NB4 (cell line): Measurements from ENCODE around the gene TMCO1.

ENCODE experiments used
- MYC ChIP-seq: IDR thresholded peaks from 2 replicates; pipeline ENCODE4 v1.6.1; 2011; ENCODE audit warnings: low read depth, low read length
- POLR2A ChIP-seq: IDR thresholded peaks from 2 replicates; pipeline ENCODE4 v1.6.1; 2011; ENCODE audit warnings: mild to moderate bottlenecking; ENCODE audit not compliant: insufficient read length; ENCODE audit errors: extremely low read depth
- TF ChIP-seq, protein P1 (sequence below): IDR thresholded peaks from one replicate; pipeline ENCODE4 v1.5.1; 2012; ENCODE audit warnings: low read depth, low read length

GRCh38 chr1:165755393-165756010, 13.2 kb downstream of the TMCO1 start:
- no peak for TF ChIP-seq POLR2A
- TF ChIP-seq, protein P1, sequence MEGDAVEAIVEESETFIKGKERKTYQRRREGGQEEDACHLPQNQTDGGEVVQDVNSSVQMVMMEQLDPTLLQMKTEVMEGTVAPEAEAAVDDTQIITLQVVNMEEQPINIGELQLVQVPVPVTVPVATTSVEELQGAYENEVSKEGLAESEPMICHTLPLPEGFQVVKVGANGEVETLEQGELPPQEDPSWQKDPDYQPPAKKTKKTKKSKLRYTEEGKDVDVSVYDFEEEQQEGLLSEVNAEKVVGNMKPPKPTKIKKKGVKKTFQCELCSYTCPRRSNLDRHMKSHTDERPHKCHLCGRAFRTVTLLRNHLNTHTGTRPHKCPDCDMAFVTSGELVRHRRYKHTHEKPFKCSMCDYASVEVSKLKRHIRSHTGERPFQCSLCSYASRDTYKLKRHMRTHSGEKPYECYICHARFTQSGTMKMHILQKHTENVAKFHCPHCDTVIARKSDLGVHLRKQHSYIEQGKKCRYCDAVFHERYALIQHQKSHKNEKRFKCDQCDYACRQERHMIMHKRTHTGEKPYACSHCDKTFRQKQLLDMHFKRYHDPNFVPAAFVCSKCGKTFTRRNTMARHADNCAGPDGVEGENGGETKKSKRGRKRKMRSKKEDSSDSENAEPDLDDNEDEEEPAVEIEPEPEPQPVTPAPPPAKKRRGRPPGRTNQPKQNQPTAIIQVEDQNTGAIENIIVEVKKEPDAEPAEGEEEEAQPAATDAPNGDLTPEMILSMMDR = no peak
- no peak for TF ChIP-seq MYC
